Stimulated activated CD8-positive, alpha-beta memory T cell treated with anti-CD3 and anti-CD28 coated beads, Interleukin-7, amount 100 ng/mL, for 1 hour (primary cell): Measurements from ENCODE around the gene MMEL1.

Experiments used
- DNase-seq, 2 donors: peaks; one replicate each; pipeline ENCODE4 v3.0.0-alpha.2; 2020; ENCODE audit warnings: low read depth in 2 of 2

MMEL1 gene

DNA sequence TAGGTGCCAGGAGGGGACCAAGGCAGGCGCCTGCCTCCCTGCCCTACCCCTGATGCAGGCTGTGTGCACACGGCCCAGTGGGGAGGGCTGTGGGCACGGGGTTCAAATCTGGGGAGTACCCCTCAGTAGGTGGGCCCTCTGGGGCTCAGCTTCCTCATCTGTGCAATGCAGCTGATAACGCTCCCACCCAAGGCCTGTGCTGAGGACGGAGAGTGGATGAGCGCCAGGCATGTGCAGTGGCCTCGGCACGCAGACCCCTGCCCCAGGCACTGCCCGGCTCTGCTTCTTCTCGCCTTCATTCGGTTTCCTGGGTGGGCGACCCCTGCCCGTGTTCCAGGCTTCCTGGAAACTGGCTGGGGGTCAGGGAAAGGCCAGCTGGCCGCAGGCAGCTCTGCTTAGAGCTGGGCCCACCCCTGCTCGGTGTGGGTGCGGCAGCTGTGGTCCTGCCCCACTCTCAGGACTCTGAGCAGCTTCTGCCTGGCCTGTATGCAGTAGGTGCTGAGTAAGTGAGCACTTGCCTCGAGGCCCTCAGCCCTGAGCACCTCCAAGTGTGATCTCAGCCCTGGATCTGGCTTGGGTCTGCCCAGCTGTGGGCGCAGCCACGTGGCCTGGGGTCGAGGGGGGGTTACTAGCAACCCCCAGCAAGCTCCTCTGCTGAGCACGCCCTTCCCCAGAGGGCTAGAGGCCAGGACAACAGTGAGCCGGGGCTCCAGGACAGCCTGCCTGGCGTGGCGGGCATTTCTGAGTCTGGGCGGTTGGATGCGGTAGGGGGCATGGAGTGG, 88.5 kb downstream of the MMEL1 start:
- DNase-seq = no peak

DNA sequence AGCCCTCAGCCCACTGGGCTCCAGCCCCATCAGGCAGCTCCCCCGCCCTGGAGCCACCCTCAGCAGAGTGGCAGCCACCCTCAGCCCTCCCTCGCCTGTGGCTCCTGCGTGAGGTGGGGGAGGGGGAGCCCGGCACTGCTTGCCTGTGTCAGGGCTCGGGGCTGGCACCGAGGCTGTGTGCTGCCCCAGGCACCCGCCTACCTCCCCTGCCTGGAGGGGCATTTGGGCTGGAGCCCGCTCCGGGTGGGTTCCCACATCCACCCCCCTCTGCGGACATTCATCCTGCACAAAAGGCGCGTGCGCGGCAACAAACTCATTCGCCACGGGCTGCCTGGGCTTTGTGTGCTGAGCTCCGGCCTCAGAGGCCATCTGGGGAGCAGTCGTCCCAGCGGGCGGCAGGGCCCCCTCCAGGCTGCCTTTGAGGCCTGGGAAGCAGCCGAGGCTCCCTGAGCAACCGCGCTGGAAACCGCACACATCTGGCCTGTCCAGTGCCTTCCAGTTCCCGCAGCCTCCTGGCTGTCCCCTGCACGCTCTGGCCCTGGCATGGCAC, 89.2 kb downstream of the MMEL1 start:
- no peak for DNase-seq

DNA sequence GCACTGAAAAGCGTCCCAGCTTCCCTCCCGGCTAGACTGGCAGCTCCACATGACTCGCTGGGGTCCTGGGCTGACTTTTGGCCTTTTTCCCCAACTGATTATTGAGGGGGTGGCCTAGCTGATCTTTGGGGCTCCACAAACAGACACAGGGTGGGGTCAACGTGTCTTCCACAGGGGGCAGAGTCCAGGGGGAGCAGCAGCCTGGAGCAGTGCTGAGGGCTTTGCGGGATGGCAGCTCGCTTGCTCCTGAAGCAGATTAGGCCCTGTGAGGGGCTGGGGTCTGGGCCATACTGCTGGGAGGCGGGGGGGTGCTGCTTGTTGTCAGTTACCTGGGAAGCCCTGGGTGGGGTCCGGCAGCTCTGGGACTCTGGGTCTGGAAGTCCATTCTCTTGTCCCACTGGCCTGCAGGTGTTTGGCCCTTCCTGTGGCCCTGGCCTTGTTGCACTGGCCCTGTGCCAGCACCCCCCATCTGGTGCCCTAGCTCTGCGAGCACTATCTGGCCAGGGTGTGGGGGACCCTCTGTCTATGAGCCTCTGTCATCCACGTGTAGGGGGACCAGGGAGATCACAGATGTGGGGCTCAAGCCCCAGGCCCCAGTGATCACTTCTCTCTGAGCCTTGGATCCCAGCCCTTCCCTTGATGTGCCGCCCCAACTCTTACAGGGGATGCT, 90.4 kb downstream of the MMEL1 start:
- DNase-seq = no peak

DNA sequence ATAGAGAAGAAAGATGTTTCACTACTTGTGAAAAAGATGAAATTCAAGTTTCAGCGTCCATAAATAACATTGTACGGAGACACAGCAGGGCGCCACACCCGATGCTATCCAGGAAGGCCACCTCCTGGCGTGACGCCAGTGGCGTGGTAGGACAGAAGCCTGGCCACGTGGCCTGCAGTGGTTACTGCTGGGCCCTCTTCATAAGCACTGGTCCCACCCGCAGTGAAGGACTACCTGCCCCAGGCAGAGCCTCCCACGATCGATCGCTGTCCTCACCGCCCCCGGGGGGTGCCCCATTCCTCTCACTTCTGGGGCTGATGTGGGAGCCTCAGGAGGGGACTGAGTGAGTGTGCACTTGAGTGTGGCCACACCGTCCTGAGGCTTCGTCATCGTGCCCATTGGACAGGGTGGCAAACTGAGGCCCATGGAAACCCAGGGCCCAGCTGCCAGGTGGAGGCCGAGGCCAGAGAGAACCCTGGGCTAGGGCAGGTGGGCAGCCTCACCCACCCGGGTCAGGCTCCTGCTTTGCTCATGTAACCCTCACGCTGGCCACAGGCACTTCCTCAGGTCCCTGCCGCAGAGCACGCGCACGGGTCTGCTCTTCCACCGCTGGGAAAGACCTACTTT, 91.1 kb downstream of the MMEL1 start:
- DNase-seq = no peak

DNA sequence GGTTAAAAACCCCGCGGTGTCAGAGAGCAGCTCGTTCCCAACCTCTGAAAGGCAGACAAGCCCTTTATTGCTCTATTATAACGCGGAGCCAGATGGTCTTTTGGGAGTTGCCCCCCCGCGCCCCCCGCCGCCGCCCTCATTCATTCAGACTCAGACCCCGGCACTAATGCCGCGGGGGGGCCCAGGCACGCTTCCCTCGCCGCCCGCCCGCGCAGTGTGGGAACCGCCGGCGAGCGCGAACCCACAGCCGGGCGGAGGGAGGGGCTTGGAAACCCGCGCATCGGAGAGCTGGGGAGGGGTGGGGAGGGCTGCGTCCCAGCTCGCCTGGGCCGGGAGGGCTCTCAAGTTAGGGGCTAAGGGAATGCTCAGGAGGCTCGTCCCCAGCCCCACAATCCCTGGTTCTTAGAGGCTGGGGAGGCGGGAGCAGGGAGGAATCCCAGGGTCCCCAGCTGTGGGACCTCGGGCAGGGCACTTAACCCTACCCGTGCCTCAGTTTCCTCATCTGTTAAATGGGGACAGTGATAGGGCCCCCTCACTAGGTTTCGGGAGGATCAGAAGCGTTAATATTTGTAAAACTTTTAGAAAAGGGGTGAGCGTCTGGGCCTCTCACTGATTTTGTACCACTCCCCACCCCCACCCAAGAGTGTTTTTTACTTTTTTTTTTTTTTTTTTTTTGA, 91.9 kb downstream of the MMEL1 start:
- no peak for DNase-seq
